Measurements from ENCODE around the gene PLXNB2. TPM values are rescaled to one million over a fixed set of nuclear protein-coding genes. Genes with fewer than 3 reads are reported as not detected.
"Not testable (repeated sequence)": the region's sequence is repeated elsewhere in the genome, so short reads cannot be mapped to it uniquely, and the experiment has no call there.

The PLXNB2 gene
- total RNA-seq, 1 donor from 2014 or later = 352 TPM

DNA sequence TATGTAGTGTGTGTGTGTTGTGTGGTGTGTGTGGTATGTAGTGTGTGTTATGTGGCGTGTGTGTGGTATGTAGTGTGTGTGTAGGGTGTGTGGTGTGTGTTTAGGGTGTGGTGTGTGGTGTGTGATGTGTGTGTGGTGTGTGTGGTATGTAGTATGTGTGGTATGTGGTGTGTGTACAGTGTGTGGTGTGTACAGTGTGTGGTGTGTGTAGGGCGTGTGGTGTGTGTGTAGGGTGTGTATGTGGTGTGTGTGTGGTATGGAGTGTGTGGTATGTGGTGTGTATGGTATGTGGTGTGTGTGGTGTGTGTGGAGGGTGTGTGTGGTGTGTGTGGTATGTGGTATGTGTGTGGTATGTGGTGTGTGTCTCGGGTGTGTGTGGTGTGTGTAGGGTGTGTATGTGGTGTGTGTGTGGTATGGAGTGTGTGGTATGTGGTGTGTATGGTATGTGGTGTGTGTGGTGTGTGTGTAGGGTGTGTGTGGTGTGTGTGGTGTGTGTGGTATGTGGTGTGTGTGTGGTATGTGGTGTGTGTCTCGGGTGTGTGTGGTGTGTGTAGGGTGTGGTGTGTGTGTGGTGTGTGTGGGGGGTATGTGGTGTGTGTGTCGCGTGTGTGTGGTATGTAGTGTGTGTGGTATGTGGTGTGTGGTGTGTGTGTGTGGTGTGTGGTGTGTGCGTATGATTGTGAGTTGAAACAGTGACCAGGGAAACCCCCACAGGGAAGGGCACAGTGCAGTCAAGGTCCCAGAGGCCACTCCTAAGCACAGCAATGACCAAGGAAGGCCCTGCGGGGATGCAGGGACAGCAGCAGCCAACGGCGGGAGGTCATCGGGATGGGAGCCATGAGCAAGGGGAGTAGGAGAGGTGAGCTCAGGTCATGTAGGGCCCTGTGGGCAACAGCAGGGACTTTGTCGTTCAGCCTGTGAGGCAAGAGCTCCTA is 32.8 kb upstream of the PLXNB2 start:
- Mint-ChIP-seq H3K36me3 (no peaks in the 10 kb centered on the region), H3K27me3 (no peaks in the 10 kb centered on the region), H3K27ac (no peak overlapping the region), H3K4me1 (ENCODE audit: unreplicated experiment) (peaks cover 5% of the 10 kb centered on the region), H3K4me3 (no peak overlapping the region), H3K9me3 (no peaks in the 10 kb centered on the region)
- no peak for DNase-seq (ENCODE audit: extremely low spot score, unreplicated experiment)
- TF ChIP-seq, protein P1, sequence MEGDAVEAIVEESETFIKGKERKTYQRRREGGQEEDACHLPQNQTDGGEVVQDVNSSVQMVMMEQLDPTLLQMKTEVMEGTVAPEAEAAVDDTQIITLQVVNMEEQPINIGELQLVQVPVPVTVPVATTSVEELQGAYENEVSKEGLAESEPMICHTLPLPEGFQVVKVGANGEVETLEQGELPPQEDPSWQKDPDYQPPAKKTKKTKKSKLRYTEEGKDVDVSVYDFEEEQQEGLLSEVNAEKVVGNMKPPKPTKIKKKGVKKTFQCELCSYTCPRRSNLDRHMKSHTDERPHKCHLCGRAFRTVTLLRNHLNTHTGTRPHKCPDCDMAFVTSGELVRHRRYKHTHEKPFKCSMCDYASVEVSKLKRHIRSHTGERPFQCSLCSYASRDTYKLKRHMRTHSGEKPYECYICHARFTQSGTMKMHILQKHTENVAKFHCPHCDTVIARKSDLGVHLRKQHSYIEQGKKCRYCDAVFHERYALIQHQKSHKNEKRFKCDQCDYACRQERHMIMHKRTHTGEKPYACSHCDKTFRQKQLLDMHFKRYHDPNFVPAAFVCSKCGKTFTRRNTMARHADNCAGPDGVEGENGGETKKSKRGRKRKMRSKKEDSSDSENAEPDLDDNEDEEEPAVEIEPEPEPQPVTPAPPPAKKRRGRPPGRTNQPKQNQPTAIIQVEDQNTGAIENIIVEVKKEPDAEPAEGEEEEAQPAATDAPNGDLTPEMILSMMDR (conservative IDR thresholded peaks at IDR 0.05) = no peak

DNA sequence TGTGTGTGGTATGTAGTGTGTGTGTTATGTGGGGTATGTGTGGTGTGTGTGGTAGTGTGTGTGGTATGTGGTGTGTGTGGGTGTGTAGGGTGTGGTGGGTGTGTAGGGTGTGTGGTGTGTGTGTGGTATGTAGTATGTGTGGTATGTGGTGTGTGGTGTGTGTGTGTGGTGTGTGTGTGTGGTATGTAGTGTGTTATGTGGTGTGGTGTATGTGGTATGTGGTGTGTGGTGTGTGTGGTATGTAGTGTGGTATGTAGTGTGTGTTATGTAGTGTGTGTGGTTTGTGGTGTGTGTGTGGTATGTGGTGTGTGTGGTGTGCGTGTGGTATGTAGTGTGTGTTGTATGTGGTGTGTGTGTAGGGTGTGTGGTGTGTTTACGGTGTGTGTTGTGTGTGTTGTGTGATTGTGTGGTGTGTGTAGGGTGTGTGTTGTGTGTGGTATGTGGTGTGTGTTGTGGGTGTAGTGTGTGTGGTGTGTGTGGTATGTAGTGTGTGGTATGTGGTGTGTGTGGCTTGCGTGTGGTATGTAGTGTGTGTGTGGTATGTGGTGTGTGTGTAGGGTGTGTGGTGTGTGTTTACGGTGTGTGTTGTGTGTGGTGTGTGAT is 31.5 kb upstream of the PLXNB2 start:
- TF ChIP-seq, protein P1 (conservative IDR thresholded peaks at IDR 0.05) = no peak
- DNase-seq (ENCODE audit: extremely low spot score, unreplicated experiment) = no peak
- no peaks in the 10 kb centered on the region for H3K27me3 Mint-ChIP-seq
- H3K4me1 Mint-ChIP-seq (ENCODE audit: unreplicated experiment) = peaks cover 5% of the 10 kb centered on the region
- no peaks in the 10 kb centered on the region for H3K9me3 Mint-ChIP-seq
- no peaks in the 10 kb centered on the region for H3K36me3 Mint-ChIP-seq
- H3K27ac Mint-ChIP-seq = no peak overlapping the region
- H3K4me3 Mint-ChIP-seq = no peak overlapping the region

DNA sequence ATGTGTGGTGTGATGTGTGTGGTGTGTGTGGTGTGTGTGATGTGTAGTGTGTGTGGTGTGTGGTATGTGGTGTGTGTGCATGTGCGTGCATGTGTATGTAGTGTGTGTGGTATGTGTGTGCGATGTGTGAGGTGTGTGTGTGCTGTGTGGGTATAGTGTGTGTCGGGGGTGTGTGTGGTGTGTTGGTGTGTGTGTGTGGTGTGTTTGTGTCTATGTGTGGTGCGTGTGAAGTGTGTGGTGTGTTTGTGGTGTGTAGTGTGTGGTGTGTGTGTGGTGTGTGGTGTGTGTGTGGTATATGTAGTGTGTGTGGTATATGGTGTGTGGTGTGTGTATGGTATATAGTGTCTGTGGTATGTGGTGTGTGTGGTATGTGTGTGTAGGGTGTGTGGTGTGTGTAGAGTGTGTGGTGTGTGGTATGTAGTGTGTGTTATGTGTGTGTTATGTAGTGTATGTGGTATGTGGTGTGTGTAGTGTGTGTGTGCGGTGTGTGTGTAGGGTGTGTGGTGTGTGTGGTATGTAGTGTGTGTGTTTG is 30.7 kb upstream of the PLXNB2 start:
- Mint-ChIP-seq H3K27ac (no peak overlapping the region), H3K4me3 (no peak overlapping the region), H3K4me1 (ENCODE audit: unreplicated experiment) (peaks cover 5% of the 10 kb centered on the region), H3K9me3 (no peaks in the 10 kb centered on the region), H3K36me3 (no peaks in the 10 kb centered on the region), H3K27me3 (no peaks in the 10 kb centered on the region)
- TF ChIP-seq, protein P1 (conservative IDR thresholded peaks at IDR 0.05) = no peak
- DNase-seq (ENCODE audit: extremely low spot score, unreplicated experiment) = no peak

DNA sequence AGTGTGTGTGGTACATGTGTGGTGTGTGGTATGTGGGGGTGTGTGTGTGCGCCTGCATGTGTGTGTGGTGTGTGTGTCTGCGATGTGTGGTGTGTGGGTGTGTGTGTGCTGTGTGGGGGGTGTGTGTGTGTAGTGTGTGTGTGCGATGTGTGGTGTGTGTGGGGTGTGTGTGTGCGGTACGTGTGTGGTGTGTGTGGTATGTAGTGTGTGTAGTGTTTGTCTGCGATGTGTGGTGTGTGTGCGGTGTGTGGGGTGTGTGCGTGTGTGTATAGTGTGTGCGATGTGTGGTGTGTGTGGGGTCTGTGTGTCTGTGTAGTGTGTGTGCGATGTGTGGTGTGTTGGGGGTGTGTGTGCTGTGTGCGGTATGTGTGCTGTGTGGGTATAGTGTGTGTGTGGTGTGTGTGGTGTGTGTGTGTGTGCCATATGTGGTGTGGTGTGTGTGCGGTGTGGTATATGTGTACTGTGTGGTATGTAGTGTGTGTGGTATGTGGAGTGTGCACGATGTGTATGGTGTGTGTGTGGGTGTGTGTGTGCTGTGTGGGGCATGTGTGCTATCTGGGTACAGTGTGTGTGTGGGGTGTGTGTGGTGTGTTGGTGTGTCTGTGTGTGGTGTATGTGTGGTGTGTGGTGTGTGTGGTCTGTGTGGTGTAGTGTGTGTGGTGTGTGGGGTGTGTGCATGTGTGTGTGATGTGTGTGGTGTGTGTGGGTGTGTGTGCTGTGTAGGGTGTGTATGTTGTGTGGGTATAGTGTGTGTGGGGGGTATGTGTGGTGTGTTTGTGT is 30.0 kb upstream of the PLXNB2 start:
- Mint-ChIP-seq H3K27me3 (no peaks in the 10 kb centered on the region), H3K36me3 (no peaks in the 10 kb centered on the region), H3K4me3 (no peak overlapping the region), H3K27ac (no peak overlapping the region), H3K4me1 (ENCODE audit: unreplicated experiment) (peaks cover 3% of the 10 kb centered on the region), H3K9me3 (no peaks in the 10 kb centered on the region)
- TF ChIP-seq, protein P1 (conservative IDR thresholded peaks at IDR 0.05) = no peak
- DNase-seq (ENCODE audit: extremely low spot score, unreplicated experiment) = no peak

DNA sequence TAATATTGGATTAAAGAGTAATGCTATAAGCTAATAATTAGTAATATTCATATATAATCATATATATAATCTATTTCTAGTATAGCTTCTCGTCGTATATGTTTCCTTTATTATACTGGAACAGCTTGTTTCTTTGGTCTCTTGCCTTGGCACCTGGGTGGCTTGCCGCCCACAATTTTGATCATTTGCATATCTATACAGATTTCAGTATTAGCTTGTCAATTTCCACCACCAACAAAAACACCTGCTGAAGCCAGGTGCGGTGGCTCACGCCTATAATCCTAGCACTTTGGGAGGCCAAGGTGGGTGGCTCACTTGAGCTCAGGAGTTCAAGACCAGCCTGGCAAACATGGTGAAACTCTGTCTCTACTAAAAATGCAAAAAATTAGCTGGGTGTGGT is 27.0 kb upstream of the PLXNB2 start:
- not testable (repeated sequence) for H3K9me3 Mint-ChIP-seq; H3K4me1 Mint-ChIP-seq (ENCODE audit: unreplicated experiment); H3K27me3 Mint-ChIP-seq; H3K36me3 Mint-ChIP-seq; H3K4me3 Mint-ChIP-seq; H3K27ac Mint-ChIP-seq; DNase-seq (ENCODE audit: extremely low spot score, unreplicated experiment)

All from type B pancreatic cell (in vitro differentiated cells).